ENCODE results near the gene IGHMBP2.

IGHMBP2 gene

GRCh38 chr11:68916439-68916838, 12.7 kb downstream of the IGHMBP2 start:
- Histone ChIP-seq H3K9me3 (ENCODE audit: insufficient read depth, low read length, severe bottlenecking) (no peaks in the 10 kb centered on the region), H4K20me1 (ENCODE audit: insufficient read depth, low read length) (peaks cover 6% of the 10 kb centered on the region), H3K36me3 (ENCODE audit: insufficient read depth, low read length) (peaks cover 80% of the 10 kb centered on the region), H3K27ac (ENCODE audit: low read length) (no peak overlapping the region), H3K9ac (ENCODE audit: low read depth, low read length) (no peak overlapping the region), H3K27me3 (ENCODE audit: insufficient read depth, low read length, poor library complexity) (no peaks in the 10 kb centered on the region), H2AFZ (ENCODE audit: low read depth, low read length) (no peak overlapping the region), H3K4me3 (ENCODE audit: low read depth in 1 of 2, low read length in 2 of 2) (no peak overlapping the region), H3K4me1 (ENCODE audit: insufficient read depth, low read length) (no peaks in the 10 kb centered on the region), H3K79me2 (ENCODE audit: insufficient read depth, low read length) (no peaks in the 10 kb centered on the region), H3K4me2 (ENCODE audit: insufficient read depth, low read length) (no peak overlapping the region)
- DNase-seq (no peak), ATAC-seq (ENCODE audit: insufficient read depth, low read depth) (no peak)
- TF ChIP-seq EZH2 (IDR thresholded peaks at IDR 0.05; ENCODE audit: borderline replicate concordance, low read depth, low read length, severe bottlenecking): no peak

- Histone ChIP-seq H3K9ac (ENCODE audit: low read depth, low read length) (no peak overlapping the region), H3K4me1 (ENCODE audit: insufficient read depth, low read length) (no peaks in the 10 kb centered on the region), H3K27me3 (ENCODE audit: insufficient read depth, low read length, poor library complexity) (no peaks in the 10 kb centered on the region), H3K36me3 (ENCODE audit: insufficient read depth, low read length) (peaks cover 93% of the 10 kb centered on the region), H4K20me1 (ENCODE audit: insufficient read depth, low read length) (no peaks in the 10 kb centered on the region), H3K27ac (ENCODE audit: low read length) (no peak overlapping the region), H3K79me2 (ENCODE audit: insufficient read depth, low read length) (no peaks in the 10 kb centered on the region), H2AFZ (ENCODE audit: low read depth, low read length) (no peak overlapping the region), H3K4me2 (ENCODE audit: insufficient read depth, low read length) (no peak overlapping the region), H3K9me3 (ENCODE audit: insufficient read depth, low read length, severe bottlenecking) (peaks cover 17% of the 10 kb centered on the region), H3K4me3 (ENCODE audit: low read depth in 1 of 2, low read length in 2 of 2) (no peak overlapping the region)
- DNase-seq (no peak), ATAC-seq (ENCODE audit: insufficient read depth, low read depth) (no peak)
- no peak for TF ChIP-seq CTCF (IDR thresholded peaks at IDR 0.05; ENCODE audit: borderline replicate concordance, extremely low read depth, low read length, poor library complexity, severe bottlenecking)
- TF ChIP-seq EZH2 (IDR thresholded peaks at IDR 0.05; ENCODE audit: borderline replicate concordance, low read depth, low read length, severe bottlenecking): no peak
Measured at GRCh38 chr11:68923614-68924013, 19.9 kb downstream of the IGHMBP2 start.

- ATAC-seq (ENCODE audit: insufficient read depth, low read depth) (no peak), DNase-seq (no peak)
- H3K4me1 ChIP-seq (ENCODE audit: insufficient read depth, low read length): no peaks in the 10 kb centered on the region
- H2AFZ ChIP-seq (ENCODE audit: low read depth, low read length): no peak overlapping the region
- TF ChIP-seq CTCF (IDR thresholded peaks at IDR 0.05; ENCODE audit: borderline replicate concordance, extremely low read depth, low read length, poor library complexity, severe bottlenecking): no peak
- no peak for TF ChIP-seq EZH2 (IDR thresholded peaks at IDR 0.05; ENCODE audit: borderline replicate concordance, low read depth, low read length, severe bottlenecking)
- no peak overlapping the region for H3K4me3 ChIP-seq (ENCODE audit: low read depth in 1 of 2, low read length in 2 of 2)
- H3K4me2 ChIP-seq (ENCODE audit: insufficient read depth, low read length): no peak overlapping the region
- no peaks in the 10 kb centered on the region for H3K27me3 ChIP-seq (ENCODE audit: insufficient read depth, low read length, poor library complexity)
- H3K79me2 ChIP-seq (ENCODE audit: insufficient read depth, low read length): no peaks in the 10 kb centered on the region
- H3K9ac ChIP-seq (ENCODE audit: low read depth, low read length): no peak overlapping the region
- peaks cover 95% of the 10 kb centered on the region for H3K36me3 ChIP-seq (ENCODE audit: insufficient read depth, low read length)
- H3K9me3 ChIP-seq (ENCODE audit: insufficient read depth, low read length, severe bottlenecking): peaks cover 17% of the 10 kb centered on the region
- no peaks in the 10 kb centered on the region for H4K20me1 ChIP-seq (ENCODE audit: insufficient read depth, low read length)
- H3K27ac ChIP-seq (ENCODE audit: low read length): no peak overlapping the region
Measured at GRCh38 chr11:68924073-68924925, 20.6 kb downstream of the IGHMBP2 start.

GRCh38 chr11:68925611-68926010, 21.9 kb downstream of the IGHMBP2 start:
- DNase-seq (no peak), ATAC-seq (ENCODE audit: insufficient read depth, low read depth) (no peak)
- Histone ChIP-seq H3K4me3 (ENCODE audit: low read depth in 1 of 2, low read length in 2 of 2) (no peak overlapping the region), H3K36me3 (ENCODE audit: insufficient read depth, low read length) (peaks cover 95% of the 10 kb centered on the region), H3K79me2 (ENCODE audit: insufficient read depth, low read length) (no peaks in the 10 kb centered on the region), H3K9me3 (ENCODE audit: insufficient read depth, low read length, severe bottlenecking) (peaks cover 17% of the 10 kb centered on the region), H3K27me3 (ENCODE audit: insufficient read depth, low read length, poor library complexity) (no peaks in the 10 kb centered on the region), H4K20me1 (ENCODE audit: insufficient read depth, low read length) (no peaks in the 10 kb centered on the region), H3K4me2 (ENCODE audit: insufficient read depth, low read length) (no peak overlapping the region), H3K9ac (ENCODE audit: low read depth, low read length) (no peak overlapping the region), H3K4me1 (ENCODE audit: insufficient read depth, low read length) (no peaks in the 10 kb centered on the region), H2AFZ (ENCODE audit: low read depth, low read length) (no peak overlapping the region), H3K27ac (ENCODE audit: low read length) (no peak overlapping the region)
- no peak for TF ChIP-seq CTCF (IDR thresholded peaks at IDR 0.05; ENCODE audit: borderline replicate concordance, extremely low read depth, low read length, poor library complexity, severe bottlenecking)
- TF ChIP-seq EZH2 (IDR thresholded peaks at IDR 0.05; ENCODE audit: borderline replicate concordance, low read depth, low read length, severe bottlenecking): no peak

Measured in DND-41 (cell line).